Neural cell (in vitro differentiated cells): ENCODE measurements around the gene PIGO. TPM values are rescaled to one million over a fixed set of nuclear protein-coding genes. Genes with fewer than 3 reads are reported as not detected.
A peak's percentile ranks its signal among the peaks of the same experiment; 100 is the strongest.

Experiments
- H2AFZ ChIP-seq: fragments of 200-600, 300-800 bp; sonication (generic), shearing (Covaris generic); 2 replicates; pipeline ENCODE4 v1.6.0; 2014; ENCODE audit warnings: low read depth, mild to moderate bottlenecking, antibody characterized with exemption, low read length, moderate library complexity
- H3F3A ChIP-seq: fragments of 200-600 bp; shearing (Covaris generic); 2 replicates; pipeline ENCODE4 v1.6.1; 2016; ENCODE audit warnings: mild to moderate bottlenecking, moderate library complexity, mixed read lengths, antibody characterized with exemption, low read length; ENCODE audit not compliant: insufficient read depth, poor library complexity, severe bottlenecking
- H3K27ac ChIP-seq: fragments of 200-600, 300-800 bp; sonication (generic), shearing (Covaris generic); 2 replicates; pipeline ENCODE4 v1.5.1; 2014; ENCODE audit warnings: mild to moderate bottlenecking, low read length, moderate library complexity
- H3K27me3 ChIP-seq: fragments of 300-800, 200-600 bp; sonication (generic), shearing (Covaris generic); 2 replicates; pipeline ENCODE4 v1.6.0; 2014; ENCODE audit warnings: mild to moderate bottlenecking, low read depth, low read length, moderate library complexity; ENCODE audit not compliant: insufficient read depth
- H3K36me3 ChIP-seq: fragments of 300-800, 200-600 bp; sonication (generic), shearing (Covaris generic); 2 replicates; pipeline ENCODE4 v1.5.1; 2014; ENCODE audit warnings: mild to moderate bottlenecking, antibody characterized with exemption, low read length, moderate library complexity; ENCODE audit not compliant: insufficient read depth
- H3K4me2 ChIP-seq: fragments of 300-800, 200-600 bp; sonication (generic), shearing (Covaris generic); 2 replicates; pipeline ENCODE4 v1.6.0; 2014; ENCODE audit warnings: mild to moderate bottlenecking, low read length
- H3K4me3 ChIP-seq: fragments of 300-800, 200-600 bp; sonication (generic), shearing (Covaris generic); 2 replicates; pipeline ENCODE4 v1.5.1; 2014; ENCODE audit warnings: mild to moderate bottlenecking, low read length, moderate library complexity
- H3K79me2 ChIP-seq: fragments of 200-600 bp; shearing (Covaris generic); replicated peaks from 2 replicates; pipeline ENCODE4 v1.6.0; 2014; ENCODE audit warnings: mild to moderate bottlenecking, low read length, moderate library complexity; ENCODE audit not compliant: insufficient read depth
- H3K9ac ChIP-seq: fragments of 300-800, 200-600 bp; sonication (generic), shearing (Covaris generic); 2 replicates; pipeline ENCODE4 v1.6.1; 2016; ENCODE audit warnings: mild to moderate bottlenecking, low read length, mixed read lengths
- H3K9me2 ChIP-seq: fragments of 200-600 bp; shearing (Covaris generic); 2 replicates; pipeline ENCODE4 v1.6.1; 2016; ENCODE audit warnings: mild to moderate bottlenecking, low read length, mixed read lengths; ENCODE audit not compliant: insufficient read depth
- H3K9me3 ChIP-seq: fragments of 200-600, 300-800 bp; sonication (generic), shearing (Covaris generic); 2 replicates; pipeline ENCODE4 v1.6.1; 2016; ENCODE audit warnings: mild to moderate bottlenecking, mixed run types, low read length, moderate library complexity, mixed read lengths
- H4K20me1 ChIP-seq: fragments of 200-600 bp; shearing (Covaris generic); 2 replicates; pipeline ENCODE4 v1.6.1; 2016; ENCODE audit warnings: mild to moderate bottlenecking, mixed run types; ENCODE audit not compliant: insufficient read depth
- EP300 ChIP-seq: fragments of 450-650 bp; conservative IDR thresholded peaks from 2 replicates; pipeline ENCODE4 v1.6.1; 2014; ENCODE audit warnings: antibody characterized with exemption, mild to moderate bottlenecking, moderate library complexity; ENCODE audit not compliant: poor library complexity, severe bottlenecking
- EZH2 ChIP-seq: fragments of 200-600, 300-800 bp; shearing (Covaris generic), sonication (generic); IDR thresholded peaks from 2 replicates; pipeline ENCODE4 v1.6.1; 2014; ENCODE audit warnings: antibody characterized with exemption, low read length, borderline replicate concordance, mild to moderate bottlenecking; ENCODE audit not compliant: insufficient read depth, poor library complexity, severe bottlenecking
- MXI1 ChIP-seq: fragments of 450-650 bp; conservative IDR thresholded peaks from 2 replicates; pipeline ENCODE4 v1.6.1; 2014; ENCODE audit warnings: antibody characterized with exemption, mild to moderate bottlenecking; ENCODE audit not compliant: poor library complexity, severe bottlenecking
- POLR2AphosphoS5 ChIP-seq: IDR thresholded peaks from 2 replicates; pipeline ENCODE4 v1.6.1; 2012
- RAD21 ChIP-seq: fragments of 450-650 bp; conservative IDR thresholded peaks from 2 replicates; pipeline ENCODE4 v1.6.1; 2014; ENCODE audit warnings: antibody characterized with exemption, mild to moderate bottlenecking, moderate library complexity
- SMC3 ChIP-seq: fragments of 450-650 bp; conservative IDR thresholded peaks from 2 replicates; pipeline ENCODE4 v1.6.1; 2014; ENCODE audit warnings: antibody characterized with exemption, mild to moderate bottlenecking, moderate library complexity; ENCODE audit not compliant: poor library complexity
- TAF1 ChIP-seq: IDR thresholded peaks from 2 replicates; pipeline ENCODE4 v1.6.1; 2012; ENCODE audit warnings: low read depth
- polyA plus RNA-seq: library from polyadenylated mRNA; depleted of rRNA; stranded (reverse); fragments of >200 nt; gene quantifications from 2 replicates; pipeline ENCODE4 v1.2.3, GENCODE V29; 2014
- TF ChIP-seq, protein P1 (sequence below): fragments of 450-650 bp; IDR thresholded peaks from 2 replicates; pipeline ENCODE4 v1.5.1; 2014; ENCODE audit warnings: antibody characterized with exemption, mild to moderate bottlenecking, moderate library complexity; ENCODE audit not compliant: poor library complexity, severe bottlenecking
- TF ChIP-seq, protein P2 (sequence below): IDR thresholded peaks from 2 replicates; pipeline ENCODE4 v1.6.1; 2012; ENCODE audit warnings: borderline replicate concordance

The PIGO gene
- polyA plus RNA-seq, 1 donor from 2014 or later: 8.5 TPM

DNA sequence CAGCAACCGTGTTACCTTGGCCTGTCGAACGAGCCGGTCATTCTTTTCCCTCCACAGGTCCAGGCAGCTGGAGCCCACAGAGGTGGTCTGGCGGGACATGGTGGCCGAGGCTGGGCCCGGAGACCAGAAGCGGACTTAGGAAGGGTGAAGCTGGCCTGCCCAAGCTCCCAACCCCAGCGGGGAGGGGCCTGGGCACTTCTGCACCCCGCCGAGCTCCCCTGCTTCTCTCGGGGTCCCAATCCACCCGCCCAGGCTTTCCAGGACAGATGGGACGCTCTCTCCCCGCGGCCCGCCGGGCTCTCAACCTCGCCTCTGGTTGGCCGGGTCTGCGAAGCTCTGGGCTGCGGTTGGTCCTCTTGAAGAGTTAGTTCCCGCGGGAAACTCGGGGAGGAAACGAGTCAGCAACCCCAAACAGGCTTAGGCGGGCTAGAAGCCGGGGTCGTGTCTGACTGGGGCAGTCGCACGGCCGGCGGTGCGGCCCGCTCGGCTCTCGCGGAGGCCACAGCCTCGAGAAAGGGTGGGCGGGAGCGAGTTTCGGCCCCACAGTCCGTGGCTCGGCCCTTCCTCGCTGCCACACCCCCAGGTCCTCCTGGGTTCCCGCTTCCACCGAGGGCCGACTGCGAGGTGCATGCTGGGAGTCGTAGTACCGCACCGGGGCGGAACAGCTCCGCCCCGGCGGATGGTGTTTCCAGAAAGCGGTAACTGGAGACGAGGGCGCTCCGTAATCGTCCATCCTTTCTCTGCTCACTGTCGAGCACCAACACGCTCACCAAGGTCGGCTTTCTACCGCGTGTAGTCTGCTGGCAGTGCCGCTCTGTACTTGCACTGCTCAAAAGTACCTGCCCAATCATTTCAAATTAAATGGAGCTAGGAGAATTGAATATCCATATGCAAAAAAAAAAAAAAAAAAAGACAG is 16.7 kb downstream of the PIGO start, which contains the start of gene FANCG:
TSS of gene FANCG (minus strand) at position 517 of the 916 bp plus-strand sequence. CDS start at position 99, 418 bp downstream.
- H2AFZ ChIP-seq: peak within 1 kb of the TSS; percentile 61
- peak within 1 kb of the TSS; percentile 93 for H3K4me3 ChIP-seq
- peak within 1 kb of the TSS; percentile 65 for H3K9ac ChIP-seq
- no peaks in the 10 kb centered on the region for H3K9me2 ChIP-seq
- no peaks in the 10 kb centered on the region for H3K27me3 ChIP-seq
- no peaks in the 10 kb centered on the region for H3K36me3 ChIP-seq
- no peaks in the 10 kb centered on the region for H3K9me3 ChIP-seq
- peaks cover 14% of the 10 kb centered on the region for H3K79me2 ChIP-seq
- H3F3A ChIP-seq: no peaks in the 10 kb centered on the region
- H3K4me2 ChIP-seq: peak within 1 kb of the TSS; percentile 54
- peak; percentile 28 for TF ChIP-seq RAD21
- TF ChIP-seq SMC3: peak; percentile 21
- TF ChIP-seq MXI1: peak; percentile 98
- TF ChIP-seq EP300: peak; percentile 41
- TF ChIP-seq TAF1: no peak
- no peak for TF ChIP-seq EZH2
- TF ChIP-seq, protein P1, sequence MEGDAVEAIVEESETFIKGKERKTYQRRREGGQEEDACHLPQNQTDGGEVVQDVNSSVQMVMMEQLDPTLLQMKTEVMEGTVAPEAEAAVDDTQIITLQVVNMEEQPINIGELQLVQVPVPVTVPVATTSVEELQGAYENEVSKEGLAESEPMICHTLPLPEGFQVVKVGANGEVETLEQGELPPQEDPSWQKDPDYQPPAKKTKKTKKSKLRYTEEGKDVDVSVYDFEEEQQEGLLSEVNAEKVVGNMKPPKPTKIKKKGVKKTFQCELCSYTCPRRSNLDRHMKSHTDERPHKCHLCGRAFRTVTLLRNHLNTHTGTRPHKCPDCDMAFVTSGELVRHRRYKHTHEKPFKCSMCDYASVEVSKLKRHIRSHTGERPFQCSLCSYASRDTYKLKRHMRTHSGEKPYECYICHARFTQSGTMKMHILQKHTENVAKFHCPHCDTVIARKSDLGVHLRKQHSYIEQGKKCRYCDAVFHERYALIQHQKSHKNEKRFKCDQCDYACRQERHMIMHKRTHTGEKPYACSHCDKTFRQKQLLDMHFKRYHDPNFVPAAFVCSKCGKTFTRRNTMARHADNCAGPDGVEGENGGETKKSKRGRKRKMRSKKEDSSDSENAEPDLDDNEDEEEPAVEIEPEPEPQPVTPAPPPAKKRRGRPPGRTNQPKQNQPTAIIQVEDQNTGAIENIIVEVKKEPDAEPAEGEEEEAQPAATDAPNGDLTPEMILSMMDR: peak; percentile 40
- peak; percentile 45 for TF ChIP-seq POLR2AphosphoS5
- TF ChIP-seq, protein P2, sequence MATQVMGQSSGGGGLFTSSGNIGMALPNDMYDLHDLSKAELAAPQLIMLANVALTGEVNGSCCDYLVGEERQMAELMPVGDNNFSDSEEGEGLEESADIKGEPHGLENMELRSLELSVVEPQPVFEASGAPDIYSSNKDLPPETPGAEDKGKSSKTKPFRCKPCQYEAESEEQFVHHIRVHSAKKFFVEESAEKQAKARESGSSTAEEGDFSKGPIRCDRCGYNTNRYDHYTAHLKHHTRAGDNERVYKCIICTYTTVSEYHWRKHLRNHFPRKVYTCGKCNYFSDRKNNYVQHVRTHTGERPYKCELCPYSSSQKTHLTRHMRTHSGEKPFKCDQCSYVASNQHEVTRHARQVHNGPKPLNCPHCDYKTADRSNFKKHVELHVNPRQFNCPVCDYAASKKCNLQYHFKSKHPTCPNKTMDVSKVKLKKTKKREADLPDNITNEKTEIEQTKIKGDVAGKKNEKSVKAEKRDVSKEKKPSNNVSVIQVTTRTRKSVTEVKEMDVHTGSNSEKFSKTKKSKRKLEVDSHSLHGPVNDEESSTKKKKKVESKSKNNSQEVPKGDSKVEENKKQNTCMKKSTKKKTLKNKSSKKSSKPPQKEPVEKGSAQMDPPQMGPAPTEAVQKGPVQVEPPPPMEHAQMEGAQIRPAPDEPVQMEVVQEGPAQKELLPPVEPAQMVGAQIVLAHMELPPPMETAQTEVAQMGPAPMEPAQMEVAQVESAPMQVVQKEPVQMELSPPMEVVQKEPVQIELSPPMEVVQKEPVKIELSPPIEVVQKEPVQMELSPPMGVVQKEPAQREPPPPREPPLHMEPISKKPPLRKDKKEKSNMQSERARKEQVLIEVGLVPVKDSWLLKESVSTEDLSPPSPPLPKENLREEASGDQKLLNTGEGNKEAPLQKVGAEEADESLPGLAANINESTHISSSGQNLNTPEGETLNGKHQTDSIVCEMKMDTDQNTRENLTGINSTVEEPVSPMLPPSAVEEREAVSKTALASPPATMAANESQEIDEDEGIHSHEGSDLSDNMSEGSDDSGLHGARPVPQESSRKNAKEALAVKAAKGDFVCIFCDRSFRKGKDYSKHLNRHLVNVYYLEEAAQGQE: no peak
- H4K20me1 ChIP-seq: no peaks in the 10 kb centered on the region
- peak within 1 kb of the TSS; percentile 65 for H3K27ac ChIP-seq

DNA sequence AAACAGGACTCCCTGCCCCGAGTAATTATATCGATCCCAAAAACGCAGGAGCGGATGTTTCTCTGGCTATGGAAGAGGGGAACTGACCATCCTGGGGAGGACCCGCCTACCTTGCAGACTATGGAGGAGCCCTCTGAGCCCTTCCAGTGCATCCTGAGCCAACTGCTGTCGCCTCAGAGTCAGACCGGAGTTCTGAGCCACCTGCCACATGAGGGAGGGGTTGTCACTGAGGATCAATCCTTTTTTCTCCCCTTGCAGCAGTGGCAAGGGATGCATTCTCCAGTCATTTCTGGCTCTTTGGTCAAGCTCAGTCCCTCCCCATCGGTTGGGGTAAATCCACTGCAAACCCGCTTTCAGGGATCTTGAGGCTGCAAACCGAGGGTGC is 17.4 kb downstream of the PIGO start:
- peak overlapping the region; percentile 52 for H3K4me2 ChIP-seq
- no peaks in the 10 kb centered on the region for H3F3A ChIP-seq
- H3K27me3 ChIP-seq: no peaks in the 10 kb centered on the region
- TF ChIP-seq, protein P2: no peak
- TF ChIP-seq POLR2AphosphoS5 (no peak), SMC3 (no peak), MXI1 (no peak), TAF1 (no peak), RAD21 (no peak), EZH2 (no peak), EP300 (no peak)
- TF ChIP-seq, protein P1: no peak
- no peaks in the 10 kb centered on the region for H3K36me3 ChIP-seq
- peak overlapping the region; percentile 65 for H3K9ac ChIP-seq
- peak overlapping the region; percentile 65 for H3K27ac ChIP-seq
- peak overlapping the region; percentile 61 for H2AFZ ChIP-seq
- H3K4me3 ChIP-seq: peak overlapping the region; percentile 93
- H3K79me2 ChIP-seq: peaks cover 14% of the 10 kb centered on the region
- H3K9me3 ChIP-seq: no peaks in the 10 kb centered on the region
- H4K20me1 ChIP-seq: no peaks in the 10 kb centered on the region
- no peaks in the 10 kb centered on the region for H3K9me2 ChIP-seq
